HepG2 (cell line): Measurements from ENCODE around the gene DCLRE1C. TPM values are rescaled to one million over a fixed set of nuclear protein-coding genes. Genes with fewer than 3 reads are reported as not detected.

ENCODE experiments used
- AGO2 ChIP-seq: fragments of 200-400 bp; formaldehyde crosslinking; optimal IDR thresholded peaks from 2 replicates; pipeline ENCODE3; 2017; ENCODE audit warnings: mild to moderate bottlenecking, low read depth, low read length, moderate library complexity
- ARNT2 ChIP-seq: sonication (generic); formaldehyde crosslinking; IDR thresholded peaks from 2 replicates; pipeline ENCODE4 v1.8.0; 2022; ENCODE audit warnings: mild to moderate bottlenecking, low read depth, missing genetic modification reagents, moderate library complexity
- E2F1 ChIP-seq: sonication (generic); formaldehyde crosslinking; IDR thresholded peaks from 2 replicates; pipeline ENCODE4 v1.5.0; 2020; ENCODE audit warnings: missing genetic modification reagents
- ESRRA ChIP-seq: sonication (generic); formaldehyde crosslinking; IDR thresholded peaks from 2 replicates; pipeline ENCODE4 v1.5.1; 2020; ENCODE audit warnings: mild to moderate bottlenecking, low read depth, missing genetic modification reagents
- FOXA3 ChIP-seq: IDR thresholded peaks from 2 replicates; pipeline ENCODE4 v1.6.1; 2016; ENCODE audit warnings: missing genetic modification reagents, missing compliant biosample characterization
- FOXK1 ChIP-seq: sonication (generic); formaldehyde crosslinking; IDR thresholded peaks from 2 replicates; pipeline ENCODE4 v1.4.0; 2020; ENCODE audit warnings: low read depth, missing genetic modification reagents, borderline replicate concordance
- IRF2 ChIP-seq: IDR thresholded peaks from 2 replicates; pipeline ENCODE4 v1.6.1; 2018; ENCODE audit warnings: missing genetic modification reagents, missing compliant biosample characterization
- MAFF ChIP-seq: IDR thresholded peaks from 2 replicates; pipeline ENCODE4 v1.6.1; 2011; ENCODE audit warnings: low read depth, low read length, improper control_type of control experiment
- MED1 ChIP-seq: sonication (generic); formaldehyde crosslinking; IDR thresholded peaks from 2 replicates; pipeline ENCODE4 v1.4.0; 2020; ENCODE audit warnings: missing genetic modification reagents
- MIER2 ChIP-seq: IDR thresholded peaks from 2 replicates; pipeline ENCODE4 v1.6.1; 2016; ENCODE audit warnings: missing biosample characterization, missing genetic modification reagents
- NFATC3 ChIP-seq: sonication (generic); formaldehyde crosslinking; IDR thresholded peaks from 2 replicates; pipeline ENCODE4 v1.5.1; 2020; ENCODE audit warnings: mild to moderate bottlenecking, missing genetic modification reagents
- SSRP1 ChIP-seq: IDR thresholded peaks from 2 replicates; pipeline ENCODE4 v1.6.1; 2016; ENCODE audit warnings: control low read depth
- SUZ12 ChIP-seq: fragments of 150-350 bp; IDR thresholded peaks from 2 replicates; pipeline ENCODE4 v1.6.1; 2014; ENCODE audit warnings: low read depth, low read length
- ZMYM2 ChIP-seq: sonication (generic); formaldehyde crosslinking; IDR thresholded peaks from 2 replicates; pipeline ENCODE4 v1.8.0; 2022; ENCODE audit warnings: mild to moderate bottlenecking, missing genetic modification reagents
- ZNF274 ChIP-seq: sonication (generic); formaldehyde crosslinking; IDR thresholded peaks from 2 replicates; pipeline ENCODE4 v1.5.1; 2020; ENCODE audit warnings: mild to moderate bottlenecking, missing genetic modification reagents
- ZNF292 ChIP-seq: sonication (generic); formaldehyde crosslinking; IDR thresholded peaks from 2 replicates; pipeline ENCODE4 v1.8.1; 2022; ENCODE audit warnings: mild to moderate bottlenecking, low read depth, missing genetic modification reagents, borderline replicate concordance
- ZNF335 ChIP-seq: sonication (generic); formaldehyde crosslinking; IDR thresholded peaks from 2 replicates; pipeline ENCODE4 v1.4.0; 2020; ENCODE audit warnings: missing genetic modification reagents
- ZNF407 ChIP-seq: sonication (generic); formaldehyde crosslinking; IDR thresholded peaks from one replicate; pipeline ENCODE4 v1.5.1; 2020; ENCODE audit warnings: mild to moderate bottlenecking, missing genetic modification reagents; ENCODE audit errors: not compliant biosample characterization
- ZNF430 ChIP-seq: sonication (generic); formaldehyde crosslinking; IDR thresholded peaks from 2 replicates; pipeline ENCODE4 v1.9.0; 2021; ENCODE audit warnings: mild to moderate bottlenecking, missing genetic modification reagents
- ZNF557 ChIP-seq: sonication (generic); formaldehyde crosslinking; IDR thresholded peaks from 2 replicates; pipeline ENCODE4 v1.4.0; 2020; ENCODE audit warnings: missing genetic modification reagents
- ZNF724P ChIP-seq: sonication (generic); formaldehyde crosslinking; IDR thresholded peaks from 2 replicates; pipeline ENCODE4 v1.8.0; 2022; ENCODE audit warnings: missing genetic modification reagents, borderline replicate concordance
- ZNF878 ChIP-seq: sonication (generic); formaldehyde crosslinking; IDR thresholded peaks from 2 replicates; pipeline ENCODE4 v1.8.1; 2023; ENCODE audit warnings: mild to moderate bottlenecking, missing genetic modification reagents, moderate library complexity
- polyA plus RNA-seq, 8 experiments: library from polyadenylated mRNA; depleted of rRNA in 3 of 8; stranded (reverse) in 7 of 8; unstranded in 1 of 8; fragments of >200 nt; fragmentation: Illumina TruSeq in 4 of 8; extraction: Trizol in 4 of 8; gene quantifications; 2 replicates each; pipeline versions ENCODE4 v1.2.1 to v1.2.3, GENCODE V29; 2011 to 2016; ENCODE audit warnings: low read depth in 4 of 8, missing spikeins in 1 of 8, mixed read lengths in 1 of 8; ENCODE audit not compliant: insufficient read depth in 1 of 8
- total RNA-seq, 5 experiments: library from RNA; depleted of rRNA; stranded (reverse); fragments of >200 nt; fragmentation: Illumina TruSeq; extraction: Trizol; gene quantifications; 2 replicates each; pipeline ENCODE4 v1.2.3, GENCODE V29; 2016; ENCODE audit warnings: low read depth in 1 of 5

Gene DCLRE1C
- total and polyA plus RNA-seq, 2 of the 13 experiments (the other 11 are each of a cell fraction or from before 2014, with no cell fraction given): 3.0 to 10.3 TPM

- TF ChIP-seq ZNF274 (CRISPR knock-in tag) (peak; percentile 93), E2F1 (CRISPR knock-in tag) (peak; percentile 73; the same call in 1 of the 2 replicates), ZNF292 (CRISPR knock-in tag) (peak; percentile 74), ZNF878 (CRISPR knock-in tag) (no peak), ZNF430 (peak; percentile 69), AGO2 (peak; percentile 47), ARNT2 (CRISPR knock-in tag) (peak; percentile 77), ZNF724P (CRISPR knock-in tag) (peak; percentile 74; the same call in 1 of the 2 replicates), ESRRA (peak; percentile 46), SSRP1 (CRISPR knock-in tag) (no peak), ZMYM2 (CRISPR knock-in tag) (no peak), MIER2 (peak; percentile 54; the same call in 1 of the 2 replicates), FOXK1 (CRISPR knock-in tag) (peak; percentile 38; the same call in 1 of the 2 replicates), ZNF407 (CRISPR knock-in tag) (peak; percentile 89), MAFF (no peak), ZNF335 (CRISPR knock-in tag) (peak; percentile 62; the same call in 1 of the 2 replicates), FOXA3 (CRISPR knock-in tag) (0 out of 2 replicates have a peak, but pooled peaks have one; percentile 21), SUZ12 (no peak), IRF2 (CRISPR knock-in tag) (peak; percentile 52; the same call in 1 of the 2 replicates), MED1 (no peak; the same call in 1 of the 2 replicates), ZNF557 (no peak; the same call in 1 of the 2 replicates), NFATC3 (CRISPR knock-in tag) (0 out of 2 replicates have a peak, but pooled peaks have one; percentile 85)
Measured at GRCh38 chr10:14878266-14879123, 75.4 kb downstream of the DCLRE1C start, which contains the start of gene SUV39H2 (continued).
